Kidney (tissue), 11 donors: ENCODE data around the gene SPDYE16. TPM values are rescaled to one million over a fixed set of nuclear protein-coding genes. Genes with fewer than 3 reads are reported as not detected.
"Not testable (repeated sequence)": the region's sequence is repeated elsewhere in the genome, so short reads cannot be mapped to it uniquely, and the experiment has no call there.

ENCODE experiments used
- DNase-seq, 5 donors: peaks; one replicate each; pipeline ENCODE4 v3.0.0-alpha.2; 2013 to 2020
- FAIRE-seq: peaks from 2 replicates; lab custom pipeline; 2012; peaks lifted over from hg19 to GRCh38; lab: Jason Lieb, UNC
- H3K27ac ChIP-seq, 2 donors: one replicate each; pipeline ENCODE4 v1.7.0; 2013; ENCODE audit warnings: low read depth in 2 of 2, low read length in 2 of 2, inconsistent platforms in 1 of 2
- H3K27me3 ChIP-seq: one replicate; pipeline ENCODE4 v1.7.1; 2013; ENCODE audit warnings: low read length, inconsistent platforms; ENCODE audit not compliant: control insufficient read depth, insufficient read depth
- H3K36me3 ChIP-seq, 3 donors: one replicate each; pipeline versions ENCODE4 v1.7.0 to v1.7.1; 2013; ENCODE audit warnings: low read length in 3 of 3, control low read depth in 1 of 3, inconsistent platforms in 1 of 3; ENCODE audit not compliant: insufficient read depth in 3 of 3, control insufficient read depth in 2 of 3
- H3K4me1 ChIP-seq, 3 donors: one replicate each; pipeline versions ENCODE4 v1.7.0 to v1.7.1; 2013; ENCODE audit warnings: low read length in 3 of 3, inconsistent platforms in 1 of 3, low read depth in 1 of 3; ENCODE audit not compliant: control insufficient read depth in 2 of 3, insufficient read depth in 2 of 3
- H3K4me3 ChIP-seq, 3 donors: one replicate each; pipeline versions ENCODE4 v1.7.0 to v1.8.1; 2013; ENCODE audit warnings: low read length in 3 of 3, control low read depth in 1 of 3, inconsistent platforms in 1 of 3
- H3K9ac ChIP-seq, 3 donors: one replicate each; pipeline versions ENCODE4 v1.7.0 to v1.7.1; 2013; ENCODE audit warnings: low read length in 3 of 3, control low read depth in 1 of 3, inconsistent platforms in 1 of 3
- H3K9me3 ChIP-seq, 3 donors: one replicate each; pipeline versions ENCODE4 v1.7.0 to v1.7.1; 2013; ENCODE audit warnings: low read length in 3 of 3, control low read depth in 1 of 3, inconsistent platforms in 1 of 3; ENCODE audit not compliant: control insufficient read depth in 2 of 3, insufficient read depth in 1 of 3
- intact Hi-C: fragments of 100-400 bp; cut with DNase I; formaldehyde crosslinking; loops from one replicate; pipeline ENCODE4 v1.11.1; 2022
- polyA plus RNA-seq: library from polyadenylated mRNA; stranded (reverse); fragments of 350-450 nt; fragmentation: Illumina TruSeq; extraction: RNeasy Lipid Tissue Mini Kit (QIAGEN cat#74804); gene quantifications from one replicate; pipeline ENCODE4 v1.2.3, GENCODE V29; 2014; ENCODE audit warnings: low read depth, low replicate concordance; ENCODE audit not compliant: insufficient read depth
- total RNA-seq: library from RNA; stranded (reverse); fragmentation: NEBNext Ultra II Directional; extraction: Animal tissue kit (Norgen Biotek cat#: 25700); gene quantifications from one replicate; pipeline ENCODE4 v1.2.1, GENCODE V29; 2021
- donor health status: control.
- donor health status: control.
- donor health status: DM: yes; HTN: yes; CAD: no.
- donor health status: Normal renal cell carcinoma (clear cell type).

SPDYE16 gene
- total and polyA plus RNA-seq, 2 donors from 2014 or later = 0.31 TPM; not detected in 1

DNA sequence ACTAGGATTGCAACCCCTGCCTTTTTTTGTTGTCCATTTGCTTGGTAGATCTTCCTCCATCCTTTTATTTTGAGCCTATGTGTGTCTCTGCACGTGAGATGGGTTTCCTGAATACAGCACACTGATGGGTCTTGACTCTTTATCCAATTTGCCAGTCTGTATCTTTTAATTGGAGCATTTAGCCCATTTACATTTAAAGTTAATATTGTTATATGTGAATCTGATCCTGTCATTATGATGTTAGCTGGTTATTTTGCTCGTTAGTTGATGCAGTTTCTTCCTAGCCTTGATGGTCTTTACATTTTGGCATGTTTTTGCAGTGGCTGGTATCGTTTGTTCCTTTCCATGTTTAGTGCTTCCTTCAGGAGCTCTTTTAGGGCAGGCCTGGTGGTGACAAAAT lies 21.9 kb upstream of the SPDYE16 start:
- DNase-seq, H3K4me1 ChIP-seq, H3K27ac ChIP-seq, H3K27me3 ChIP-seq, H3K9ac ChIP-seq, intact Hi-C loops, H3K9me3 ChIP-seq, FAIRE-seq, H3K4me3 ChIP-seq, H3K36me3 ChIP-seq: not testable (repeated sequence)

DNA sequence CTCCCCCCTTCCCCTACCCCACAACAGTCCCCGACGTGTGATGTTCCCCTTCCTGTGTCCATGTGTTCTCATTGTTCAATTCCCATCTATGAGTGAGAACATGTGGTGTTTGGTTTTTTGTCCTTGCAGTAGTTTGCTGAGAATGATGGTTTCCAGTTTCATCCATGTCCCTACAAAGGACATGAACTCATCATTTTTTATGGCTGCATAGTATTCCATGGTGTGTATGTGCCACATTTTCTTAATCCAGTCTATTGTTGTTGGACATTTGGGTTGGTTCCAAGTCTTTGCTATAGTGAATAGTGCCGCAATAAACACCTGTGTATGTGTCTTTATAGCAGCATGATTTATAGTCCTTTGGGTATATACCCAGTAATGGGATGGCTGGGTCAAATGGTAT lies 18.2 kb upstream of the SPDYE16 start:
- H3K27ac ChIP-seq, H3K4me1 ChIP-seq, intact Hi-C loops, DNase-seq, H3K36me3 ChIP-seq, H3K27me3 ChIP-seq, H3K9ac ChIP-seq, FAIRE-seq, H3K4me3 ChIP-seq, H3K9me3 ChIP-seq: not testable (repeated sequence)

DNA sequence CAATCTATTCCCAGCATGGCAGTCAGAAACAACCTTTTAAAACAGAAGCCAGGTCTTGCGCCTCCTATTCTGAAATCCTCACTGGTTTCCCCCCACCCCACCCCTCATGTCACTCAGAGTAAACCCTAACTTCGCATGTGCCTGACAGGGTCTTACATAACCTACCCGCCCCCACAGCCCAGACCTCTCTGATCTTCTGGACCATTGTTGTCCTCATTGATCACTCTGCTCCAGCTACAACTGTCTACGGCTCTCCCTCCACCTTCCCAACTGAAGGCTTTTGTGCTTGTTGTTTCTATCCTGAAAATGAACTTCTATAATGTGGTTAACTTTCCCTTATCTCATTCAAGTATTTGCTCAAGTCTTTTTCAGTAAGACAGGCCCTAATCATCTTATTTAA lies 17.1 kb upstream of the SPDYE16 start:
- DNase-seq, H3K4me3 ChIP-seq, FAIRE-seq, H3K27me3 ChIP-seq, H3K9ac ChIP-seq, intact Hi-C loops, H3K4me1 ChIP-seq, H3K36me3 ChIP-seq, H3K9me3 ChIP-seq, H3K27ac ChIP-seq: not testable (repeated sequence)

DNA sequence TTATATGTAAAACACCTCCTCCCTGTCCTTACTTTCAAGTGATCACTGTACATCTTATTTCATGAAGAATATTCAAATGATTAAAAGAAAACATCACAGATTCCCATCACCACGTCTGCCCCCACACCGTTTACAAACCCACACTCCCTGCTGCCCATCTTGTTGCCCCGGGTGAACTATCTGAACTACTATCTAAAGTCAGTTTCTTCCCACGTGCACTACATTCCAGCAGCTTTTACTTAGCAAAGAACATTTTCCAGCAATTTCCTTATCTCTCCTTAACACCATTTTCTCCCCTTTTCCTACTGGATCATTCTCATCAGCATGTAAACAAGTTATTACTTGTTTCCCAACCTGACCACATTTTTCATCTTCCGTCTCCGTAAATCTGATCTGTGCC lies 16.6 kb upstream of the SPDYE16 start:
- H3K9me3 ChIP-seq, H3K27ac ChIP-seq, H3K27me3 ChIP-seq, H3K4me3 ChIP-seq, H3K4me1 ChIP-seq, H3K9ac ChIP-seq, DNase-seq, intact Hi-C loops, H3K36me3 ChIP-seq, FAIRE-seq: not testable (repeated sequence)

DNA sequence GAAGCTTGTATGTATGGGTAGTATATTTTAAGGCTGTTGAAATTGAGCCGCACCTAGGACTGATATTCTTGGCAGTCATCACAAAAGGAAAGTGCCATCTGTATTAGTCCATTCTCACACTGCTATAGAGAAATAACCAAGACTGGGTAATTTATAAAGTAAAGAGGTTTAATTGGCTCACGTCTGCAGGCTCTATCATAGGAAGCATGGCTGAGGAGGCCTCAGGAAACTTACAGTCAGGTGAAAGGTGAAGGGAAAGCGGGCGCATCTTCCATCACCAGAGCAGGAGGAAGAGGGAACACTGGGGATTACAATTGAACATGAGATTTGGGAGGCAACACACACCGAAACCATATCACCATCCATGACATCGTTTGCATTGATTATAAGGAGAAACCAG lies 8.9 kb upstream of the SPDYE16 start:
- H3K4me3 ChIP-seq, H3K9me3 ChIP-seq, H3K36me3 ChIP-seq, intact Hi-C loops, H3K4me1 ChIP-seq, H3K27me3 ChIP-seq, FAIRE-seq, H3K9ac ChIP-seq, H3K27ac ChIP-seq, DNase-seq: not testable (repeated sequence)

DNA sequence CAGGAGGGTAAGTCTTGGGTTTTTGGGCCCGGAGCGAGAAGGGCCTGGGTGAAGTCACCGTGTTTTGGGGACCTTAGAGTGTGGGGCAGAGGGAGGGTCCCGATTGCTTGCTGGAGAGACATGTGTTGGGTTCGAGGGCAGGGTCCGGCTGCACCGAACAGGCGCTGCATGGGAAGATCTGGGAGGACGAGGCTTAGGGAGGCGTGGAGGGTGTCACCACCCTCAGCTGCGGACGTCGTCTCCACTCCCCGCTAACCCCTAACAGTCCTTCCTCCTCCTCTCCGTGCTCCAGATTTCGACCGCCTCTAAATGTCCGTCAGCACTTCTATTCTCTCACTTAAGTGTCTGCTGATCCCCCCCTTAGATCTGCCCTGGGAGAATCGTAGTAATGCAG lies 6.8 kb upstream of the SPDYE16 start:
- peak overlapping the region; percentile 80 to 82 for H3K27ac ChIP-seq
- H3K36me3 ChIP-seq, FAIRE-seq, intact Hi-C loops, H3K4me1 ChIP-seq, H3K9me3 ChIP-seq, H3K27me3 ChIP-seq, DNase-seq: not testable (repeated sequence)
- H3K9ac ChIP-seq = peak overlapping the region; percentile 23 to 65 (median 55)
- peak overlapping the region; percentile 57 to 72 (median 70) for H3K4me3 ChIP-seq

DNA sequence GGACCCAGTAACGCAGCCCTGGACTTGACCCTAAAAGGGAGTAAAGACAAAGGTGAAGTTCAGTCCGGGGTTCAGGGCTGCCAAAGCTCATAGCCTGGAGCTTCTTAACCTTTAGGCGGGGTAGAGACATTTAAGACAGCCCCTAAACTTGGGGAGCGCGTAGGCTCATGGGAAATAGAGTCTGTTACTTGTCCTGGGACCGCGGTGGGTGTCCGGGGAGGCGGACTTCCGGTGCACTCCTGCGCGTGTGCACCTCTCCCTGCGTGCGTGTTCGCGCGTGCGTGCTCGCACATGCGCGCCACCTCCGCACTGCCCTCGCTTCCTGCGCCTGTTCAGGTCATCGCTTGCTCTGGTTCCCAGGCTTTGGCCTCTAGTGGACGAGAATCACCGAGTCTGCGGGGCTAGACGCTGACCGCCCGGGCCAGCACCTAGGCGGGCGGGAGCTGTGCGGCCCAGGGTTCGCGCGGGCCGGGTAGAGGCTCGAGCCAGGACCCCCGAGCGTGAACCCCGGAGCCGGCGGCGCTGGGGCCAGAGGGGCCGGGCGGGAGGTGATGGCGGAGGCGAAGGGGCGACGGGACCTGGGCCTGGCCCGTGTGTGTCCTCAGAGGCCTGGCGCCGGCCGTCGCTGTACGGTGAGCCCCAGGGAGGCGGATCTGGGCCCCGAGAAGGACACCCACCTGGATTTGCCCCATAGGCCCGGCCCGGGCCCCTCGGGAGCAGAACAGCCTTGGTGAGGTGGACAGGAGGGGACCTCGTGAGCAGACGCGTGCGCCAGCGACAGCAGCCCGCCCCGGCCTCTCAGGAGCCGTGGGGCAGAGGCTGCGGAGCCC lies 6.1 kb upstream of the SPDYE16 start:
- Histone ChIP-seq H3K27ac (peak overlapping the region; percentile 80 to 82), H3K4me3 (peak overlapping the region; percentile 57 to 72 (median 70)), H3K9ac (peak overlapping the region; percentile 26 to 65 (median 55))
- H3K9me3 ChIP-seq, H3K27me3 ChIP-seq, intact Hi-C loops, FAIRE-seq, H3K4me1 ChIP-seq, H3K36me3 ChIP-seq: not testable (repeated sequence)
- peak; percentile 91 to 97 (median 94) for DNase-seq

DNA sequence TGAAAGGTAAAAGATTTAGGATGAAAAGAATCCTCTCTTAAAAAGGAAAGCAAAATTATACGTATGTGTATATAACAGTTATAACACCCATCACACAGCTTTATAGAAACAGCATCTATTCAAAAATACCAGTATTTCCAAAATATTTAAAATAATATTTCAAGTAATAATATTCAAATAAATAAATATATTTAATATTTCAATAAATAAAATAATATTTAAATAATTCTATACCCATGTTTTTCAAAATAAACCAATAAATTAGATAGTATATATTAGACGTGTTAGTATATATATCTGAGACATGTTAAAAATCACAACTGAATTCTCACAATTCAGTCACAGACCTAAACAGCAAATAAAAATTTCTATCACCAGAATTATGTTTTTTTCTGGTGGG lies 11.5 kb downstream of the SPDYE16 start:
- intact Hi-C loops, H3K27me3 ChIP-seq, H3K9me3 ChIP-seq, H3K9ac ChIP-seq, H3K27ac ChIP-seq, H3K4me1 ChIP-seq, H3K36me3 ChIP-seq, H3K4me3 ChIP-seq, DNase-seq, FAIRE-seq: not testable (repeated sequence)
